Stimulated activated CD8-positive, alpha-beta memory T cell treated with anti-CD3 and anti-CD28 coated beads, Interleukin-4, amount 100 ng/mL, for 4 hours (primary cell): ENCODE results near the gene AEN.

Experiments
- DNase-seq, 2 donors: peaks; one replicate each; pipeline ENCODE4 v3.0.0-alpha.2; 2020; ENCODE audit warnings: low read depth in 2 of 2, low spot score in 1 of 2

The AEN gene

GRCh38 chr15:88613074-88613944, 7.8 kb upstream of the AEN start:
- DNase-seq = no peak

- no peak for DNase-seq
Observed at GRCh38 chr15:88615303-88616107, 5.6 kb upstream of the AEN start.

- DNase-seq = no peak
Observed at GRCh38 chr15:88616240-88616639, 4.9 kb upstream of the AEN start.

GRCh38 chr15:88617031-88617722, 4.0 kb upstream of the AEN start:
- DNase-seq = no peak

- DNase-seq = no peak
Observed at GRCh38 chr15:88617790-88618189, 3.4 kb upstream of the AEN start.

GRCh38 chr15:88618686-88619085, 2.5 kb upstream of the AEN start:
- no peak for DNase-seq

- DNase-seq = no peak
Observed at GRCh38 chr15:88619796-88620195, 1.3 kb upstream of the AEN start.

GRCh38 chr15:88621789-88622604, 857 bp downstream of the AEN start:
- DNase-seq = no peak

GRCh38 chr15:88622605-88622975, 1.4 kb downstream of the AEN start:
- no peak for DNase-seq

- DNase-seq = no peak
Observed at GRCh38 chr15:88623061-88623460, 1.9 kb downstream of the AEN start.

- no peak for DNase-seq
Observed at GRCh38 chr15:88623632-88624031, 2.5 kb downstream of the AEN start.

- DNase-seq = no peak
Observed at GRCh38 chr15:88624156-88624970, 3.2 kb downstream of the AEN start.

- no peak for DNase-seq
Observed at GRCh38 chr15:88624971-88625490, 3.9 kb downstream of the AEN start.

GRCh38 chr15:88625943-88626741, 5.0 kb downstream of the AEN start:
- DNase-seq = no peak

GRCh38 chr15:88627463-88627862, 6.3 kb downstream of the AEN start:
- DNase-seq = no peak

GRCh38 chr15:88628018-88628654, 7.0 kb downstream of the AEN start:
- no peak for DNase-seq

GRCh38 chr15:88629071-88629470, 7.9 kb downstream of the AEN start:
- DNase-seq = no peak

GRCh38 chr15:88630141-88630721, 9.1 kb downstream of the AEN start:
- DNase-seq = no peak
